H1 (cell line): ENCODE data around the gene PAOX. TPM values are rescaled to one million over a fixed set of nuclear protein-coding genes. Genes with fewer than 3 reads are reported as not detected.

Experiments
- CTCF ChIA-PET: fragments of 300-600 bp; sonication (Branson Sonifier 250); formaldehyde crosslinking; loops from one replicate; lab custom pipeline; 2021; ENCODE audit not compliant: partially characterized antibody; lab: Charles Lee
- POLR2A ChIA-PET: fragments of 300-600 bp; sonication (Branson Sonifier 250); formaldehyde crosslinking; loops from one replicate; lab custom pipeline; 2021; ENCODE audit warnings: inconsistent platforms; ENCODE audit not compliant: partially characterized antibody; lab: Charles Lee
- DNase-seq, 2 experiments: peaks; one replicate each; pipeline versions ENCODE4 v3.0.0 to v3.0.0-alpha.2; 2010 to 2022; ENCODE audit warnings: low spot score in 2 of 2, low read depth in 1 of 2, mixed read lengths in 1 of 2
- FAIRE-seq: peaks from 2 replicates; lab custom pipeline; 2011; peaks lifted over from hg19 to GRCh38; lab: Jason Lieb, UNC
- H2AFZ ChIP-seq: 2 replicates; pipeline ENCODE4 v1.8.1; 2012; ENCODE audit warnings: low read length, inconsistent platforms
- H2AK5ac ChIP-seq: 2 replicates; pipeline ENCODE4 v1.6.1; 2013; ENCODE audit warnings: low read depth, low read length
- H2BK120ac ChIP-seq: replicated peaks from 2 replicates; pipeline ENCODE3; 2013; ENCODE audit warnings: low read depth, low read length, inconsistent platforms
- H2BK12ac ChIP-seq: 2 replicates; pipeline ENCODE4 v1.6.1; 2013; ENCODE audit warnings: low read depth, low read length
- H2BK15ac ChIP-seq: 2 replicates; pipeline ENCODE4 v1.6.1; 2013; ENCODE audit warnings: low read length
- H2BK20ac ChIP-seq: 2 replicates; pipeline ENCODE4 v1.6.1; 2013; ENCODE audit warnings: low read length
- H2BK5ac ChIP-seq: 2 replicates; pipeline ENCODE4 v1.6.1; 2013; ENCODE audit warnings: low read depth, low read length
- H3K14ac ChIP-seq: 2 replicates; pipeline ENCODE4 v1.6.1; 2013; ENCODE audit warnings: inconsistent platforms; ENCODE audit not compliant: insufficient read length
- H3K18ac ChIP-seq: 2 replicates; pipeline ENCODE4 v1.6.1; 2013; ENCODE audit warnings: low read length; ENCODE audit errors: extremely low read depth
- H3K23ac ChIP-seq: 2 replicates; pipeline ENCODE4 v1.6.1; 2013; ENCODE audit warnings: inconsistent platforms; ENCODE audit not compliant: insufficient read length
- H3K23me2 ChIP-seq: 2 replicates; pipeline ENCODE4 v1.6.1; 2013; ENCODE audit warnings: low read depth, low read length
- H3K27ac ChIP-seq: 2 replicates; pipeline ENCODE4 v1.6.1; 2011; ENCODE audit warnings: low read depth, low read length, inconsistent platforms
- H3K27me3 ChIP-seq, 4 experiments: replicated peaks in 1 of 4; 1 replicate in 1 of 4; 2 replicates in 3 of 4; pipeline versions ENCODE4 v1.6.1 to v1.8.1; 2011 to 2013; ENCODE audit warnings: low read length in 3 of 4, mild to moderate bottlenecking in 3 of 4, inconsistent platforms in 2 of 4, mixed read lengths in 2 of 4, moderate library complexity in 1 of 4; ENCODE audit not compliant: control insufficient read depth in 3 of 4, insufficient read depth in 3 of 4; ENCODE audit errors: extremely low read depth in 1 of 4
- H3K36me3 ChIP-seq, 4 experiments: 2 replicates each; pipeline versions ENCODE4 v1.6.1 to v1.8.1; 2011 to 2013; ENCODE audit warnings: mild to moderate bottlenecking in 4 of 4, low read length in 3 of 4, moderate library complexity in 2 of 4, control low read depth in 1 of 4, inconsistent platforms in 1 of 4; ENCODE audit not compliant: insufficient read depth in 4 of 4, control insufficient read depth in 2 of 4
- H3K4ac ChIP-seq: replicated peaks from 2 replicates; pipeline ENCODE3; 2013; ENCODE audit warnings: low read length, low read depth, mixed read lengths, inconsistent platforms; ENCODE audit not compliant: insufficient read length
- H3K4me1 ChIP-seq, 4 experiments: replicated peaks in 1 of 4; 1 replicate in 1 of 4; 2 replicates in 3 of 4; pipeline versions ENCODE4 v1.6.1 to v1.8.1; 2011 to 2013; ENCODE audit warnings: low read length in 3 of 4, inconsistent platforms in 2 of 4, mixed read lengths in 1 of 4; ENCODE audit not compliant: insufficient read depth in 4 of 4, control insufficient read depth in 3 of 4
- H3K4me2 ChIP-seq, 2 experiments: 2 replicates each; pipeline versions ENCODE4 v1.6.1 to v1.8.1; 2011 to 2013; ENCODE audit warnings: low read depth in 2 of 2, low read length in 2 of 2, control low read depth in 1 of 2, inconsistent platforms in 1 of 2, mild to moderate bottlenecking in 1 of 2; ENCODE audit not compliant: insufficient read depth in 1 of 2
- H3K4me3 ChIP-seq, 4 experiments: fragments of 200-600, 300-600 bp in 1 of 4; sonication (generic), shearing (Covaris generic), sonication (Bioruptor Twin) in 1 of 4; 2 replicates each; pipeline versions ENCODE4 v1.5.1 to v1.8.1; 2011 to 2016; ENCODE audit warnings: low read length in 4 of 4, low read depth in 3 of 4, control low read depth in 2 of 4, inconsistent platforms in 2 of 4, mild to moderate bottlenecking in 2 of 4, mixed read lengths in 1 of 4, moderate library complexity in 1 of 4; ENCODE audit not compliant: insufficient read depth in 2 of 4; ENCODE audit errors: extremely low read depth in 1 of 4
- H3K56ac ChIP-seq: replicated peaks from 2 replicates; pipeline ENCODE3; 2013; ENCODE audit warnings: low read depth, mild to moderate bottlenecking, mixed read lengths, low read length, inconsistent platforms; ENCODE audit not compliant: insufficient read length
- H3K79me1 ChIP-seq: 2 replicates; pipeline ENCODE4 v1.6.1; 2013; ENCODE audit warnings: low read depth, low read length, control low read depth
- H3K79me2 ChIP-seq, 2 experiments: 2 replicates each; pipeline versions ENCODE4 v1.6.1 to v1.8.1; 2012 to 2013; ENCODE audit warnings: low read length in 2 of 2, mild to moderate bottlenecking in 2 of 2, inconsistent platforms in 1 of 2; ENCODE audit not compliant: insufficient read depth in 2 of 2, control insufficient read depth in 1 of 2
- H3K9ac ChIP-seq, 4 experiments: replicated peaks in 1 of 4; 1 replicate in 1 of 4; 2 replicates in 3 of 4; pipeline versions ENCODE4 v1.6.1 to v1.8.1; 2011 to 2013; ENCODE audit warnings: low read depth in 3 of 4, low read length in 3 of 4, control low read depth in 2 of 4, mild to moderate bottlenecking in 2 of 4, moderate library complexity in 2 of 4, inconsistent platforms in 1 of 4; ENCODE audit errors: extremely low read depth in 1 of 4
- H3K9me3 ChIP-seq, 2 experiments: 2 replicates each; pipeline versions ENCODE4 v1.6.1 to v1.8.1; 2012 to 2013; ENCODE audit warnings: mild to moderate bottlenecking in 2 of 2, moderate library complexity in 2 of 2, control low read depth in 1 of 2, inconsistent platforms in 1 of 2, low read depth in 1 of 2, low read length in 1 of 2, mixed read lengths in 1 of 2; ENCODE audit not compliant: insufficient read depth in 2 of 2
- H4K20me1 ChIP-seq, 2 experiments: replicated peaks in 1 of 2; 2 replicates each; pipeline versions ENCODE3 to v1.8.1; 2011 to 2013; ENCODE audit warnings: inconsistent platforms in 2 of 2, low read length in 2 of 2, mild to moderate bottlenecking in 1 of 2; ENCODE audit not compliant: insufficient read depth in 2 of 2, control insufficient read depth in 1 of 2
- H4K5ac ChIP-seq: 2 replicates; pipeline ENCODE4 v1.6.1; 2013; ENCODE audit warnings: low read length, low read depth, mixed read lengths, inconsistent platforms; ENCODE audit not compliant: insufficient read length
- H4K8ac ChIP-seq: 2 replicates; pipeline ENCODE4 v1.8.0; 2013; ENCODE audit warnings: mild to moderate bottlenecking, moderate library complexity, low read length, inconsistent platforms; ENCODE audit not compliant: insufficient read depth; ENCODE audit errors: extremely low read depth
- H4K91ac ChIP-seq: replicated peaks from 2 replicates; pipeline ENCODE3; 2013; ENCODE audit warnings: low read length, mixed read lengths, inconsistent platforms; ENCODE audit not compliant: insufficient read length
- BCL11A ChIP-seq, 2 experiments: IDR thresholded peaks; one replicate each; pipeline ENCODE4 v1.6.1; 2011; ENCODE audit warnings: low read depth in 2 of 2, low read length in 2 of 2, mild to moderate bottlenecking in 2 of 2
- BRCA1 ChIP-seq: IDR thresholded peaks from 2 replicates; pipeline ENCODE4 v1.6.1; 2012; ENCODE audit warnings: low read depth, low read length, improper control_type of control experiment
- RNF2 ChIP-seq: fragments of 200-900, 300-1000 bp; sonication (generic); IDR thresholded peaks from 2 replicates; pipeline ENCODE4 v1.7.1; 2016; ENCODE audit warnings: borderline replicate concordance, low read depth, mild to moderate bottlenecking, antibody characterized with exemption, low read length; ENCODE audit not compliant: poor library complexity, severe bottlenecking; ENCODE audit errors: missing control alignments
- TCF12 ChIP-seq: IDR thresholded peaks from 2 replicates; pipeline ENCODE4 v1.6.1; 2011; ENCODE audit warnings: low read depth, mild to moderate bottlenecking, low read length
- WGBS, 2 experiments: shearing (Covaris generic) in 1 of 2; methylation state at CpG; one replicate each; pipeline versions ENCODE4 v1.1.6 to v1.1.7; 2013 to 2015; ENCODE audit warnings: low lambda C conversion rate in 2 of 2, mixed read lengths in 2 of 2, inconsistent platforms in 1 of 2, low coverage in 1 of 2, missing lambda C conversion rate in 1 of 2; ENCODE audit not compliant: insufficient replicate concordance in 2 of 2, insufficient coverage in 1 of 2, insufficient read length in 1 of 2; ENCODE audit errors: extremely low coverage in 1 of 2, missing lambda C conversion rate in 1 of 2; 5-methylcytosine and 5-hydroxymethylcytosine counted together
- polyA plus RNA-seq, 7 experiments: library from polyadenylated mRNA; depleted of rRNA in 3 of 7; stranded (reverse) in 5 of 7; unstranded in 2 of 7; fragments of >200 nt in 5 of 7; fragments of 200-250 nt in 2 of 7; gene quantifications; 1 replicate in 5 of 7; 2 replicates in 1 of 7; 4 replicates in 1 of 7; pipeline versions ENCODE4 v1.2.1 to v1.2.3, GENCODE V29; 2011 to 2013; ENCODE audit warnings: missing spikeins in 2 of 7, mixed read lengths in 2 of 7
- total RNA-seq: library from RNA; stranded (reverse); fragmentation: NEBNext Ultra II Directional; extraction: Animal tissue kit (Norgen Biotek cat#: 25700); gene quantifications from 2 replicates; pipeline ENCODE4 v1.2.1, GENCODE V29; 2021

PAOX gene
- total and polyA plus RNA-seq, 2 of the 8 experiments (the other 6 are each of a cell fraction or from before 2014, with no cell fraction given) = 3.7 to 4.3 TPM

- Histone ChIP-seq H3K4ac (no peak overlapping the region), H3K79me1 (no peaks in the 10 kb centered on the region), H2BK15ac (no peak overlapping the region), H3K14ac (no peak overlapping the region), H2AK5ac (no peak overlapping the region), H2BK120ac (no peak overlapping the region), H3K4me3 (no peak overlapping the region), H2BK5ac (no peak overlapping the region), H3K27ac (no peak overlapping the region), H4K5ac (no peak overlapping the region), H3K36me3 (no peaks in the 10 kb centered on the region), H3K18ac (no peak overlapping the region), H3K9me3 (no peaks in the 10 kb centered on the region), H3K23ac (no peak overlapping the region), H4K8ac (no peak overlapping the region), H3K79me2 (no peaks in the 10 kb centered on the region), H4K20me1 (peaks cover 0 to 19% of the 10 kb centered on the region in 2 experiments), H3K27me3 (peaks cover 0 to 18% (median 13%) of the 10 kb centered on the region in 4 experiments; a peak in 6 of 7 replicates), H3K9ac (no peak overlapping the region), H2AFZ (no peak overlapping the region), H3K4me1 (peaks cover 0 to 9% (median 1%) of the 10 kb centered on the region in 4 experiments; a peak in 2 of 7 replicates), H3K56ac (no peak overlapping the region), H2BK20ac (no peak overlapping the region), H4K91ac (no peak overlapping the region), H3K23me2 (peaks cover 25% of the 10 kb centered on the region; the same call in 1 of the 2 replicates), H3K4me2 (no peak overlapping the region), H2BK12ac (no peak overlapping the region)
- ChIA-PET CTCF (interaction anchor here (2.3 kb wide), 1 partner anchor 11 kb away, joined by 7 read pairs; no protein-coding TSS in a partner anchor), POLR2A (interaction anchor here (0.8 to 1.4 kb wide), 3 partner anchors 9 to 16 kb away, joined by 3 to 8 read pairs (median 3); partner anchors contain the start of gene FUOM)
- no peak for DNase-seq
- no peak for FAIRE-seq
- WGBS, 2 experiments = 92% methylated on average over 4 of the region's 4 CpGs; no CpG with 5 or more reads in 1 of the 2 experiments
- TF ChIP-seq BCL11A (IDR thresholded peaks at IDR 0.05; ENCODE audit: low read depth in 2 of 2, low read length in 2 of 2) (no peak), TCF12 (no peak), BRCA1 (no peak), RNF2 (no peak)
Measured at GRCh38 chr10:133341983-133342382, 37.1 kb upstream of the PAOX start.
